Fibroblast of lung (primary cell): ENCODE measurements around the gene KRT3. TPM values are rescaled to one million over a fixed set of nuclear protein-coding genes. Genes with fewer than 3 reads are reported as not detected.

ENCODE experiments used
- DNase-seq, 2 donors: peaks; one replicate each; pipeline versions ENCODE4 v3.0.0 to v3.0.0-alpha.2; 2010; ENCODE audit warnings: low read depth in 2 of 2
- H2AFZ ChIP-seq: 2 replicates; pipeline ENCODE4 v1.5.1; 2012; ENCODE audit warnings: low read length, control low read depth, inconsistent platforms
- H3K27ac ChIP-seq: 2 replicates; pipeline ENCODE4 v1.5.1; 2011; ENCODE audit warnings: low read length, control low read depth; ENCODE audit not compliant: insufficient read depth
- H3K27me3 ChIP-seq: 2 replicates; pipeline ENCODE4 v1.5.1; 2011; ENCODE audit warnings: mild to moderate bottlenecking, low read length; ENCODE audit not compliant: control insufficient read depth, insufficient read depth
- H3K36me3 ChIP-seq: 2 replicates; pipeline ENCODE4 v1.5.1; 2011; ENCODE audit warnings: low read length; ENCODE audit not compliant: control insufficient read depth, insufficient read depth
- H3K4me1 ChIP-seq: 2 replicates; pipeline ENCODE4 v1.5.1; 2011; ENCODE audit warnings: low read length; ENCODE audit not compliant: control insufficient read depth, insufficient read depth; ENCODE audit errors: extremely low read depth
- H3K4me2 ChIP-seq: 2 replicates; pipeline ENCODE4 v1.5.1; 2011; ENCODE audit warnings: low read length, control low read depth; ENCODE audit not compliant: insufficient read depth; ENCODE audit errors: extremely low read depth
- H3K4me3 ChIP-seq, 4 experiments: fragments of 200-600 bp in 1 of 4; sonication (generic) in 1 of 4; replicated peaks in 1 of 4; 2 replicates each; pipeline ENCODE4 v1.5.1; 2011 to 2016; ENCODE audit warnings: low read length in 4 of 4, low read depth in 3 of 4, mild to moderate bottlenecking in 3 of 4, control low read depth in 2 of 4, inconsistent platforms in 1 of 4, mixed read lengths in 1 of 4; ENCODE audit not compliant: insufficient read depth in 1 of 4; ENCODE audit errors: control extremely low read depth in 1 of 4
- H3K79me2 ChIP-seq: 2 replicates; pipeline ENCODE4 v1.5.1; 2012; ENCODE audit warnings: mild to moderate bottlenecking, low read length, inconsistent platforms; ENCODE audit not compliant: control insufficient read depth, insufficient read depth
- H3K9ac ChIP-seq: 2 replicates; pipeline ENCODE4 v1.5.1; 2011; ENCODE audit warnings: mild to moderate bottlenecking, low read length, control low read depth; ENCODE audit not compliant: insufficient read depth
- H3K9me3 ChIP-seq: 2 replicates; pipeline ENCODE4 v1.5.1; 2012; ENCODE audit warnings: low read depth, low read length; ENCODE audit not compliant: control insufficient read depth, insufficient read depth
- H4K20me1 ChIP-seq: 2 replicates; pipeline ENCODE4 v1.5.1; 2011; ENCODE audit warnings: low read length; ENCODE audit not compliant: control insufficient read depth, insufficient read depth; ENCODE audit errors: extremely low read depth
- CTCF ChIP-seq, 2 donors: IDR thresholded peaks in 1 of 2; conservative IDR thresholded peaks in 1 of 2; 1 replicate in 1 of 2; 2 replicates in 1 of 2; pipeline ENCODE4 v1.5.1; 2011 to 2012; ENCODE audit warnings: low read length in 2 of 2, control low read depth in 1 of 2, inconsistent platforms in 1 of 2, low read depth in 1 of 2, mild to moderate bottlenecking in 1 of 2
- EZH2 ChIP-seq: IDR thresholded peaks from 2 replicates; pipeline ENCODE4 v1.5.1; 2012; ENCODE audit warnings: low read length, control low read depth, mild to moderate bottlenecking; ENCODE audit errors: missing control alignments
- polyA plus RNA-seq, 2 donors: library from polyadenylated mRNA; depleted of rRNA in 1 of 2; stranded (reverse) in 1 of 2; unstranded in 1 of 2; fragments of >200 nt; gene quantifications; 2 replicates each; pipeline ENCODE4 v1.2.1, GENCODE V29; 2011 to 2012; ENCODE audit warnings: missing spikeins in 1 of 2
- total RNA-seq: library from RNA; depleted of rRNA; stranded (reverse); fragments of >200 nt; gene quantifications from 2 replicates; pipeline ENCODE4 v1.2.1, GENCODE V29; 2014

KRT3 gene
- total and polyA plus RNA-seq, 2 donors (not counting 1 experiment from before 2014, with no cell fraction given) = not detected

- H3K9me3 ChIP-seq = no peaks in the 10 kb centered on the region
- H3K4me1 ChIP-seq = no peaks in the 10 kb centered on the region
- peaks cover 17% of the 10 kb centered on the region for H3K27me3 ChIP-seq
- H3K4me2 ChIP-seq = no peak overlapping the region
- no peak overlapping the region for H2AFZ ChIP-seq
- no peaks in the 10 kb centered on the region for H4K20me1 ChIP-seq
- no peak overlapping the region for H3K9ac ChIP-seq
- DNase-seq = no peak
- no peak overlapping the region for H3K4me3 ChIP-seq
- no peaks in the 10 kb centered on the region for H3K79me2 ChIP-seq
- no peaks in the 10 kb centered on the region for H3K36me3 ChIP-seq
- no peak overlapping the region for H3K27ac ChIP-seq
- TF ChIP-seq EZH2 = no peak
- no peak for TF ChIP-seq CTCF (conservative IDR thresholded peaks at IDR 0.05 in 1 of 2, IDR thresholded peaks at IDR 0.05 in 1 of 2; ENCODE audit: low read depth in 1 of 2, low read length in 2 of 2)
These were observed 5.3 kb downstream of the KRT3 start for GRCh38 chr12:52790427-52791270.

GRCh38 chr12:52789637-52790426 is 6.1 kb downstream of the KRT3 start:
- Histone ChIP-seq H3K4me1 (no peaks in the 10 kb centered on the region), H3K4me2 (no peak overlapping the region), H3K27ac (no peak overlapping the region), H4K20me1 (no peaks in the 10 kb centered on the region), H3K9me3 (no peaks in the 10 kb centered on the region), H3K36me3 (no peaks in the 10 kb centered on the region), H3K9ac (no peak overlapping the region), H3K79me2 (no peaks in the 10 kb centered on the region), H3K4me3 (no peak overlapping the region), H3K27me3 (peaks cover 17% of the 10 kb centered on the region), H2AFZ (no peak overlapping the region)
- peak in 1 of 2 donors; percentile 11 for DNase-seq
- TF ChIP-seq CTCF (conservative IDR thresholded peaks at IDR 0.05 in 1 of 2, IDR thresholded peaks at IDR 0.05 in 1 of 2; ENCODE audit: low read depth in 1 of 2, low read length in 2 of 2) = no peak

- H3K27me3 ChIP-seq = peaks cover 17% of the 10 kb centered on the region
- no peaks in the 10 kb centered on the region for H4K20me1 ChIP-seq
- no peak for TF ChIP-seq EZH2
- TF ChIP-seq CTCF (conservative IDR thresholded peaks at IDR 0.05 in 1 of 2, IDR thresholded peaks at IDR 0.05 in 1 of 2; ENCODE audit: low read depth in 1 of 2, low read length in 2 of 2) = no peak
These were observed 6.9 kb downstream of the KRT3 start for GRCh38 chr12:52788876-52789636.

More at GRCh38 chr12:52788876-52789636, 6.9 kb downstream of the KRT3 start:
- no peaks in the 10 kb centered on the region for H3K79me2 ChIP-seq
- H3K9ac ChIP-seq = no peak overlapping the region
- H3K27ac ChIP-seq = no peak overlapping the region
- no peak for DNase-seq
- no peaks in the 10 kb centered on the region for H3K4me1 ChIP-seq
- no peaks in the 10 kb centered on the region for H3K9me3 ChIP-seq
- no peak overlapping the region for H3K4me3 ChIP-seq
- H3K36me3 ChIP-seq = no peaks in the 10 kb centered on the region
- H3K4me2 ChIP-seq = no peak overlapping the region
- no peak overlapping the region for H2AFZ ChIP-seq
